ENCODE results near the gene ITGA8.

Gene ITGA8

DNA sequence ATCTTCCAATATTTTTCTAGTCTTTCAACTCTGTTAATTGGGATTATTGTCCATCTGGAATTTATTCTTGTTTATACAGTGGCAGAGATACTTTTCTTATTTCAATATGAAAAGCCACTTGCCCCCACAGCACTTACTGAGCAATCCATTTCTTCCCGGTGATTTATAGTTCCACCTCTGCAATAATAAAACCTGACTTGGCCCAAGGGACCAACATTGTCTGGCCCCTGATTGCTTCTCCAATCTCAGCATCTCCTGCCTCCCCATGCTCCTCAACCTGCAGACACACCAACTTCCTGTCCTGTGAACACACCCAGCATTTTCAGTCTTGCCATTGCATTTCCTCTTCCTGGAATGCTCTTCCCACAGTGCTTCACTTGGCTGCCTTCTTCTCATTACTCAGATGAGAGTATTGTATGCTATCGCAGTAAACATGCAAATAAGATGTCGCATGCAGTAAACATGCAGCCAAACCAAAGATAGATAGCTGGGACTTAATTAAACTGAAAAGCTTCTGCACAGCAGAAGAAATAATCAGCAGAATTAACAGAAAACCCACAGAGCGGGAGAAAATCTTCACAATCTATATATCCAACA is 19.5 kb downstream of the ITGA8 start:
- no peak overlapping the region for H3K4me3 ChIP-seq (ENCODE audit: low read depth, low read length)
- TF ChIP-seq, protein P1, sequence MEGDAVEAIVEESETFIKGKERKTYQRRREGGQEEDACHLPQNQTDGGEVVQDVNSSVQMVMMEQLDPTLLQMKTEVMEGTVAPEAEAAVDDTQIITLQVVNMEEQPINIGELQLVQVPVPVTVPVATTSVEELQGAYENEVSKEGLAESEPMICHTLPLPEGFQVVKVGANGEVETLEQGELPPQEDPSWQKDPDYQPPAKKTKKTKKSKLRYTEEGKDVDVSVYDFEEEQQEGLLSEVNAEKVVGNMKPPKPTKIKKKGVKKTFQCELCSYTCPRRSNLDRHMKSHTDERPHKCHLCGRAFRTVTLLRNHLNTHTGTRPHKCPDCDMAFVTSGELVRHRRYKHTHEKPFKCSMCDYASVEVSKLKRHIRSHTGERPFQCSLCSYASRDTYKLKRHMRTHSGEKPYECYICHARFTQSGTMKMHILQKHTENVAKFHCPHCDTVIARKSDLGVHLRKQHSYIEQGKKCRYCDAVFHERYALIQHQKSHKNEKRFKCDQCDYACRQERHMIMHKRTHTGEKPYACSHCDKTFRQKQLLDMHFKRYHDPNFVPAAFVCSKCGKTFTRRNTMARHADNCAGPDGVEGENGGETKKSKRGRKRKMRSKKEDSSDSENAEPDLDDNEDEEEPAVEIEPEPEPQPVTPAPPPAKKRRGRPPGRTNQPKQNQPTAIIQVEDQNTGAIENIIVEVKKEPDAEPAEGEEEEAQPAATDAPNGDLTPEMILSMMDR (IDR thresholded peaks at IDR 0.05; ENCODE audit: low read depth, low read length, missing control alignments), result no peak
- no peak for DNase-seq (ENCODE audit: low read depth)

DNA sequence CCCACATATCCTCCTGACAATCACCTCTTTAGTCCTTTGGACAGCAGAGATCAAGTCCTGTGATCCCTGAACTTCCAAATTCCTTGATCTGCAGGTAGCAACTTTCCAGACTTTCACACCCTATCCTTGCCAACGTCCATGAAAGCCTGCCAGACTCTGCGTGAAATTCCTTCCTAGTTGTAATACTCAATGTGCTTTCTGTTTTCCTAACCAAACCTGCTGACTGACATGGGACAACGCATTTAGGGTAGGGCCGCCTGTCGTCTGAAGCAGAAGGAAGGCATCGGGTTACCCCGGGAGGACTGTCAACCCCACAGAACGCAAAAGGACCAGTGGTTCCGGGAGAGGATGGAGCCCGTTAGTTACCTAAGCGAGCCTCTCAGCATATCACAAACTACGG is 23.9 kb downstream of the ITGA8 start:
- TF ChIP-seq, protein P1 (IDR thresholded peaks at IDR 0.05; ENCODE audit: low read depth, low read length, missing control alignments), result no peak
- H3K4me3 ChIP-seq (ENCODE audit: low read depth, low read length), result no peak overlapping the region
- no peak for DNase-seq (ENCODE audit: low read depth)

DNA sequence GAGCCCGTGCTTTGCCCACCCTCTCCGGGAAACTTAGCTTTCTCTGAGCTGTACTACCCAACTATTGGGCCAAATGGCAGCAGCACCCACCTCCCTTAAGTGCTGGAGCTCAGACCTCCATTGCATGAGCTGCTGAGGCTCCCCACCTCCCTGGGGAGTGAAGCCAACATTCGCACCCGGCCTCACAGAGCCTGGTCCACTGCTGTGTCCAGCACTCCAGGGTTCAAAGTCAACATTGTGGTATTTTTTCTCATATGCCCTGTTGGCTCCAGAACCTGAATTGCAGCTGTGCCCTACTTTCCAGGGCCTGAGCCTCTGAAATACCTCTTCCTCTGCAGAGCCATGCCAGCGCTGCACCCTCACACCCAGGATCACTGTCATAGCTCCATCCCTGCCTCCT is 29.7 kb downstream of the ITGA8 start:
- TF ChIP-seq, protein P1 (IDR thresholded peaks at IDR 0.05; ENCODE audit: low read depth, low read length, missing control alignments), result no peak
- no peak for DNase-seq (ENCODE audit: low read depth)
- no peak overlapping the region for H3K4me3 ChIP-seq (ENCODE audit: low read depth, low read length)

DNA sequence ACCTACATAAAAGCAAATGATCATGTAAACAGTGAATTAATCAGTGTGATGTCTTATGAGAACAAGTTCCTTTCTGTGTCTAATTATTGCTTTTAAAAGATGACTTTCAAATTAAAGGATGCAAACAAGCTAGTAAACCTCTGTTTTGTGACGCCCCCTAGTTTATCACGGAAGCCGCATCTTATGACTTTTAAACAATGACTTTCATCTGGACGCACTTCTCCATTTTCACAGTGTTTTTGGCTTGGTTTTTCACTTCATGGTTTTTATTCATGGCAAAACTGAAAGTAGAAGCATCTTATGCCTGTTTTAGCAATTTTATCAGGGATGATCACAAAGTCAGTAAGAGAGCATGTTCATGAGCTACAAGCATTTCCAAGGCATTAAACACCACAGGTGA is 35.0 kb downstream of the ITGA8 start:
- TF ChIP-seq, protein P1 (IDR thresholded peaks at IDR 0.05; ENCODE audit: low read depth, low read length, missing control alignments), result no peak

GRCh38 chr10:15681076-15681475 is 38.6 kb downstream of the ITGA8 start:
- no peak for DNase-seq (ENCODE audit: low read depth)
- no peak overlapping the region for H3K4me3 ChIP-seq (ENCODE audit: low read depth, low read length)
- TF ChIP-seq, protein P1 (IDR thresholded peaks at IDR 0.05; ENCODE audit: low read depth, low read length, missing control alignments), result no peak

More for the DNA sequence above, 35.0 kb downstream of the ITGA8 start:
- H3K4me3 ChIP-seq (ENCODE audit: low read depth, low read length), result no peak overlapping the region
- no peak for DNase-seq (ENCODE audit: low read depth)

DNA sequence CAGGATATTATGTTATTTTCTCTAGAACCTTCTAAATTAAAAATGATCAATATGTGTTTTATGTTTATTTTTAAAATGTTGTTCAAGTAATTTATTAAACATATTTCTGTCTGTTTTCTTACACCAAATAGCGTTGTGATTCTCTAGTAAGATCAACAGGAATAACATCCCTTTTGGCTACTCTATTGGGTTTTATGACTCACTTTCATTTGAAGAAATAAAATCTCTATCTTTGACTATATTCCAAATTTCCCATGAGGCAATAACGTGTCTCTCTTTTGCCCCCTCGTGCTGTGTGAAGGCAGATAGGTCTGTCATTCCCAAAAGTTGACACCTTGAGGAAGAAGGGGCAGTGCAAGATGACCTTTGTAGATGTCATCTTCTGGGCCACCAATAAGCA is 40.9 kb downstream of the ITGA8 start:
- no peak overlapping the region for H3K4me3 ChIP-seq (ENCODE audit: low read depth, low read length)
- no peak for DNase-seq (ENCODE audit: low read depth)
- TF ChIP-seq, protein P1 (IDR thresholded peaks at IDR 0.05; ENCODE audit: low read depth, low read length, missing control alignments), result no peak

GRCh38 chr10:15672469-15672868 is 47.3 kb downstream of the ITGA8 start:
- no peak overlapping the region for H3K4me3 ChIP-seq (ENCODE audit: low read depth, low read length)
- DNase-seq (ENCODE audit: low read depth), result no peak
- TF ChIP-seq, protein P1 (IDR thresholded peaks at IDR 0.05; ENCODE audit: low read depth, low read length, missing control alignments), result no peak

Data from GM12864 (cell line).